GM18517 (cell line): ENCODE measurements around the gene RARRES1.
"Not testable (repeated sequence)": the region's sequence is repeated elsewhere in the genome, so short reads cannot be mapped to it uniquely, and the experiment has no call there.

ENCODE experiments used
- ATAC-seq: cut with Tn5 transposase; IDR thresholded peaks from one replicate; pipeline ENCODE4 v1.9.1; 2021; ENCODE audit warnings: mild to moderate bottlenecking, moderate library complexity; ENCODE audit not compliant: unreplicated experiment

RARRES1 gene

DNA sequence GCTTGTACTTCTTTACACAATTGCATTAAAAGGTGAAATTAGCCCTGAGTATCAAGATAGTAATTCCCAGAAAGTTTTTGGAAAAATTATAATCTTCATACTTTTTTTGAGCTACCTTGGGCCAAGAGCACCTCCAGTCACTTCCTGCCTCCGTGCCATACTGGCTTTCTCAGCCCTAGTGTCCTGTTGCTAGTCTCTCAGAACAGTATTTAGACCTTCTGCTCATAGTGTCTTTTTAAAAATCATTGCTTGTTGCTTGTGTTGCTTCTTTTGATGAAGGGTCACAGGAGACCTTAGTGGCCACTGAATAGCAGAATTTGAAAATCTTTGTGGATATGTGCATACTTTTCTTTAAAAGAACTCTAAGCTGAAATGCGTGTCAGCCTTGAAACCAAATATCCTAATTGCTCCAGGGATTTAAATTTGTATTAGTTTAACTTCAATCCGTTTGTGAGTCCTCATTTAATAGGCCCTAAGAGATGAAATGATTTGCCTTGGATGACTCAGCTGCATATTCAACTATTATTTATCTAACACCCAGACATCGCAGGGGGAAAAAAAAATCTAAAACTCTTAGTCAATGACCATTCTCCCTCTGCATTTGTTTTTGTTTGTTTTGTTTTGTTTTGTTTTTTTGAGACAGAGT is 30.7 kb downstream of the RARRES1 start:
- no peak for ATAC-seq

DNA sequence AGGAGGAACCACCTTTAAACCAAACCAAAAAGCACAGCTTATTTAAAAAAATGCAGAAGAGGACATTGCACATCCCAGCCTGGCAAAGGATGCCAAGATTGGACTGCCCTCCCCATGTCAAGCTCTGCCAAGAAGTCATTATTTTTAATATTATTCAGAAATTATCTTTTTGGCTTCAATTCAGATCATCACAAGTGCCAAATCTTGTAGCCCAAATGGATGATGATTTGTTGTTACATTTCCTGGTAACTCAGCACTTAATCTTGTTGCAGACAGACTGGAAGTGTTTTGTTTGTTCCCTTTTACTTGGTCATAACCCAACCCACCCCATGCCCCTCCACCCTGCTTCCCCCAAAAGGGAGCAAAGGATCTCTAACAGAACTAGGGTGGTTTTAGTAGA is 31.7 kb downstream of the RARRES1 start:
- ATAC-seq = no peak

DNA sequence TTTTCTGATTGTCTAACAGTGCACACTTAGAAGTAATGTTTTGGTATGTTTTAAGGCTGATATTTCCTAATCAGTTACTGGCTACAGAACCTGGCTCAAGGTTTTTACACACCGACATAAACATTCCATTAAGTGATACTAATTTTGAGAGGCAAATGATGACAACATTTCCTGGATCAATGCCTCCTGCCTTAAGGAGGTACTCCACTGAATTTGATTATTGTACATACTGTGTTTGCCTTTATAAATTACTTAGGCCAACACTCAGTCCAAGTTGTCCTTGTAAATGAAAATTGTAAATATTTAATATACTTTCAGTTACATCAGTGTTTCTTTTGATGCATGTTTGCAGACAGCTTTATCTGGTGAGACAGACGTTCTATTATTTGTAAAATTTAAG is 35.6 kb downstream of the RARRES1 start:
- no peak for ATAC-seq

DNA sequence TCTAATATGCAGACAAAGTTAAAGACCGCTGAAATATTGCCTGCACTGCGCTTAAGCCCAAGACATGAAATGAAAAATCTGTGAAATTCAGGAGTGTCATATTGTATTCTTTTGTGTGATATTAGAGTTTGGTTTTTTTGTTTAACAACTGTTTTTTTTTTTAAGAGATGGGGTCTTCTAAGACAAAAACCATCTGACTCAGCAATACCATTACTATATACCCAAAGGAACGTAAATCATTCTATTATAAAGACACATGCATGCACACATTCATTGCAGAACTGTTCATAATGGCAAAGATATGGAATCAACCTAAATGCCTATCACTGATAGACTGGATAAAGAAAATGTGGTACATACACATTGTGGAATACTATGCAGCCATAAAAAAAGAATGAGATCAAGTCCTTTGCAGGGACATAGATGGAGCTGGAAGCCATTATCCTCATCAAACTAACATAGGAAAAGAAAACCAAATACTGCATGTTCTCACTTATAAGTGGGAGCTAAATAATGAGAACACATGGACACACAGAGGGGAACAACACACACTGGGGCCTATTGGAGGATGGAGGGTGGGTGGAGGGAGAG is 38.3 kb downstream of the RARRES1 start:
- not testable (repeated sequence) for ATAC-seq

- no peak for ATAC-seq
Observed at GRCh38 chr3:158685159-158685558, 47.1 kb downstream of the RARRES1 start.

DNA sequence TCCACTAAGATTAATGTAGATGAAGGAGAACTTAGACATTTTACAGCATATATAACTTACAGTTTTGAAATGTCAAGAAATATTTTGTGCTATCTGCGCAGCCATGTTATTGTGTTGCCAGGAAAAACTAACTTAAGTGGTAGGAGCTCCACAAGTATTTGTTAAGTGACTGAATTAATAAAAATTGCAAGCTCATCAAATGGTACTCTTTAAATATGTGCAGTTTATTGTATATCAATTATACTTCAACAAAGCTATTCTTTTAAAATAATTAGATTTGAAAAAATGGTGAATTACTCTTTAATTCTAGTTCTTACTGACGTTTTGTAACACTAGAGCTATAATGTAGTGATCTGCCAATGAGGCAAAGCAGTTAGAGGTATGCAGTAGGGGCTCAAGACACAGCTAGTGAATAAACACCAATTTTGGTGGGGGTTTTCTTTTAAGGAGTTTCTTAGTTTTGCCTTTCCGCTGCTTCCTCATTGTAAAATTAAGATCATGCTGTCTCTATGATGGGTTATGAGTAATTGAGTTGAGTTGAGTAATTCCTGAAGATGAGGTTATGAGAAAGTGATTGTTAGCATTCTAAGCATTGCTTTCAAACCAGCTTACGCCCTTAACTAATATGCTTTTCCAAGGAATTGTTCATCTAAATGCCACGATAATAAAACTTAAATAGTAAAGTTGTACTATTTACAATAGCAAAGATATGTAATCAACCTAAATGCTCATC is 48.9 kb downstream of the RARRES1 start:
- ATAC-seq = no peak

DNA sequence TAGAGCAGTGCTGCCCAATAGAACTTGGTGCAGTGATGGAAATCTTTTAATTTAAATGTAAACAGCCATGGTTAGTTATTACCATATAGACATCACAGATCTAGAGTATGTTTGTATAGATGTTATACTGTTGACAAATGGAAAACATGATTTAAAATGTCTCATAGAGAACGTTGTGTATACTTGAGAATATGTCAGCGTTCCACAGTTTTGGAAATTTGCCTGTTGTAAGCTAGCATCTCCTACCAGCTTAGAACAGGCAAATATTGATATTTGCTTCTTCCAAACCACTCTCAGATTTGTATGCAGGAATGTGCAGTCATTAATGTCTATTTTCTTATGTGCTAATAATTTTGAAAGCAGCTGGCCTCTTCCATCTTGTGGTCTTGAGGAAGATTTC is 51.4 kb downstream of the RARRES1 start:
- no peak for ATAC-seq

DNA sequence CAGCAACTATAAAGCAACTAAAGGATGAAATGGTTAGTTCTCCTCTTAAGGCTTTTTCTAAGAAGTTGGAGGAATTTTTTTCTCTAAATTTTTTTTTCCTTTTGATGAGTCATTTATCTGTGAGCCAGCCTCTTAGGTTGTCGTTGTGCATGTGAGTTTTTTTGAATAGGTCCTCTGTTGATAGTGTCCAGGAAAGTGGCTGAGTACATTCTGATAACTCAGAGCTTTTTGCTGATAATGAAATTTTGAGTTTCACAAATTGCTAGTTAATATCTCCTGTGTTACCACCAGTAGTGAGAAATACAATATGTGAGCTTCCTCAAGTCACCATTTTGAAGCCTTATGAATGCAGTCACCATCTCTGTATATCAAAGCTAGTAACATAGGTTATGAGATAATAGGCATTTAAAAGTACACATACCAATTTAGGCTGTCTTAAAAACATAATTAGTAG is 52.7 kb downstream of the RARRES1 start:
- no peak for ATAC-seq

DNA sequence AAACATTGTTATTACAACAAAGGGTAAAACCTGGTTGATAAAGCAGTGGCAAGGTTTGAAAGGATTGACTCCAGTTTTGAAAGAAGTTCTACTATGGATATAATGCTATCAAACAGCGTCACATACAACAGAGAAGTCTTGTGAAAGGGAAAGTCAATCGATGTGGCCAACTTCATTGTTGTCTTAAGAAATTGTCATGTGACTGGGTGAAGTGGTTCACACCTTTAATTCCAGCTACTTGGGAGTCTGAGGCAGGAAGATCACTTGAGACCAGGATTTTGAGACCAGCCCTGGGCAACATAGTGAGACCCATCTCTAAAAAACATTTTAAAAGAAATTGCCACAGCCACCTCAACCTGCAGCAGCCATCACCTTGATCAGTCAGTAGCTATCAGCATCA is 53.6 kb downstream of the RARRES1 start:
- no peak for ATAC-seq

DNA sequence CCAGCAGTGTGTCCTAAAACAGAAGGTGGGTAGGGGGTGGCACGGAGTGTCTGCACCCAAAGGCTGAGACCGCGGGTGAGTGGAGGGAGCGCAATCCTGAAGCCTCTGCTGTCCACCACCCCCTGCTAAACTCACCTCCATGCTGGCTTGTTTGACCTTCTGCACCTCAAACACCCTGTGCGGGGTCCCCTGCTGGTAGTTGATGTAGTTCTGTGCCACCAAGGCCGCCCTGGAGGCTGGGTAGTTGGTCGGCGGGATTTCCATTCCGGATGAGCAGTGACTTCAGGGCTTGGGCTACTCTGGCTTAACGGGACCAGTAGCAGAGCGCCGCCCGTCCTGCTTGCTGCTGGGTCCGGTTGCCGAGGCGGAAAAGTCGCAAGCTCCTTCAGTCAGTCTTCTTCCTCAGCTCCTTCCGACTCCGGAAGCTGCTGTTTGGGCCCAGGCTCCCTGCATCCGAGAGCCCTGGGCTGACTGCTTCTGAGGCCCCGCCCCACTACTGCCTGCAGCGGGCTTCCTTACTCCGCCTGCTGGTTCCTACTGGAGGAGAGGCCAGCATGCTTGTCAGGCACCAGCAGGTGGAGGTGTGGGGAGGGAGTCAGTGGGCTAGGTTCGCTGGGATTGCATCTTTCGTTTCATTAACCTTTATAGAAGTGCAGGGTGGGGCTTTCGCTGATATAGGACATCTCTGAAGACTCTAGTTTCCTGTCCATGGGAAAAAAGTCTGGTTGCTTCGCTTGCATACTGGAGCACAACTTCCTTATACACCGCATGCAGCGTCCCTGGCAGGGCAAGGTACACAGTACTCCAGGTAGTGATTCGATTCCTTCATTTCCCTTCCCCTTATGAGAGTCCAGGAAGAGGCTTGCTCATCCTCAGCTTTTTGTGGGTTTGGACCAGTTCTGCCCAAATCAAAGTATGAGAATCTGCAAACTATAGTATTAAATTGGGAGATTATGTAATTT is 59.8 kb downstream of the RARRES1 start, which contains the start of gene LXN:
LXN (minus strand) TSS at position 434 of the 962 bp plus-strand sequence; CDS start at position 264, 170 bp downstream.
- ATAC-seq = peak; percentile 99

DNA sequence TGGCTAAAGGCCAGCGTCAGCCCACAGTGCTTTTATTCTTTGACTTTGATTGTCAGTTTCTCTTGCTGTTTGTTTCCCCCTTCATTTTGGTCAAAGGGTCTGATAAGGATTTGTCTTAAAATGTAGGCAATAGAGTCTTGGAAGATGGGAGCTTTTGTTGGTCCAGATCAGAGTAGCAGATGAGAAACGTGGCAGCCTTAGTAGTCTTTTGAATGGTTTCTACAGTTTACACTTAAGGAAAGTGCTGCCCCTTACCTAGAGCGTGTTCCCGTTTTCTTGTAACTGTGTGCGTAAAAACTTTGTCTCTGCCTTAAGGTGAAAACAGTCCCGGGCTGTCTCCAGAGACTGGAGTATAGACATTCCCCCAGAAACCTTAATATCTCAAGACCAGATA is 60.4 kb downstream of the RARRES1 start:
- no peak for ATAC-seq

DNA sequence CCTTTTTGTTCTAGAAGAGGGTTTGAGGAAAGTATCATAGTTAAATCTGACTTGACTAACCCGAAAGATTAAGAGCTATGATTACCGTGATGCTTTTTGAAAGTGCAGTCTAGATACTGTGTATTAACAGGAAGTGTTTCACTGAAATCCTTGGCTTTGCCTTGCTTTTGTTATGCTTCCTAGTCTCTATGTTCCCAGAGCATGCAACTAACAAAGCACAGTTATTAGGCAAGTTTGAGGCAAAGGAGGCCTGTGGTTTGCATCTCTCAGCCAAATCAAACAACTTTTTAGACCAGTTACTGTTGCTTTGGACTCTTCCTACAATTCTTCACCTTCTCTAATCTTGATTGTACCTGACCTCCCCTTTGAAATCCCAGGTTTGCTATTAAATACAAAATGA is 63.8 kb downstream of the RARRES1 start:
- no peak for ATAC-seq

DNA sequence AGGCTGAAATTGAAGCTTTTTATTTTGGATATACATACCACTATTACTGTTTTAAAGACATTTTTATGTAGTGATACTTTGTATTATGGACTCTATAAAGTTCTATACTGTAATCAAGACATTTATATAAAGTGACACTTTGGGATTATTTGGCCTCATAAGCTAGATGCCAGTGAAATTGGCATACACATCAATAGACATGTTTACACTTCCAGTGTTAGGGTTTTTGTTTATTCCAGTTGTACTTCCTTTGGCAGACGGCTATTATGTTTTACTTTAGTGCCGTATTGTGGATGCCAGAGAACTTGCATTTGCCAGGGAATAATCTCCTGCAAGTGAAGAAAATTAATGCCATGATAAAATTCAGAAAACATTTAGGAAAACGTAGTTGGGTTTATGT is 65.8 kb downstream of the RARRES1 start:
- no peak for ATAC-seq

DNA sequence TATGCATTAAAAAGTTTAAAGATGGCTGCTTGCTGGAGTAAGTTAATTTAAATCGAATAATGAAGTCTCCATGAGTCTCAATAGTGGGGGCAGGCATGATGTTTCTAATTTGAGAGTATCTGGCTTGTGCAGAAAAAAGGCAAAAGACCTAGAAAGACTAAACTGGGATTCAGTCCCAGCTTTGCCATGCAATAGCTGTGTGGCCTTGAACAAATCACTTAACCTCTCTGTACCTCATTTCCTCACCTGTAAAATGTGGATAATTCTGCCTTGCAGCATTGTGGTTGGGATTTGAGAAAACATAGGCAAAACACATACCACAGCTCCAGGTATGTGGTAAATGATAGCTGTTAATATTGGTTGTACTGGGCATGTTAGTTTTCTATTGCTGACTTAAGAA is 68.4 kb downstream of the RARRES1 start:
- ATAC-seq = no peak

- ATAC-seq = no peak
Observed at GRCh38 chr3:158663246-158663645, 69.0 kb downstream of the RARRES1 start.

DNA sequence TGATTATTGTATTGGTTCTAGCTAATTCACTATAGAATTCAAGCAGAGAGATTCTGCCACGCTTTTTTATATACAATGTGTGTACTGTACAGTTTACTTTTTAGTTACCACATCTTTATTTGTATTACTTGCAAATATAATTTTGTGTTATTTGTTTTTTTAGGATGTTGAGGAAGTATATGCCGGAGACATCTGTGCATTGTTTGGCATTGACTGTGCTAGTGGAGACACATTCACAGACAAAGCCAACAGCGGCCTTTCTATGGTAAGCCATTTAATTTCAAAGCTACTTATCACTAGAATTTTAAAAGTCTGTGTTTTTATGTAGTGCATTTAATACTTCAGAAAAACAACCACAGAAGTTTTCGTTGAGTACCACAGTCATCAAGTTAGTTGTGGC is 71.5 kb downstream of the RARRES1 start:
- ATAC-seq = no peak

DNA sequence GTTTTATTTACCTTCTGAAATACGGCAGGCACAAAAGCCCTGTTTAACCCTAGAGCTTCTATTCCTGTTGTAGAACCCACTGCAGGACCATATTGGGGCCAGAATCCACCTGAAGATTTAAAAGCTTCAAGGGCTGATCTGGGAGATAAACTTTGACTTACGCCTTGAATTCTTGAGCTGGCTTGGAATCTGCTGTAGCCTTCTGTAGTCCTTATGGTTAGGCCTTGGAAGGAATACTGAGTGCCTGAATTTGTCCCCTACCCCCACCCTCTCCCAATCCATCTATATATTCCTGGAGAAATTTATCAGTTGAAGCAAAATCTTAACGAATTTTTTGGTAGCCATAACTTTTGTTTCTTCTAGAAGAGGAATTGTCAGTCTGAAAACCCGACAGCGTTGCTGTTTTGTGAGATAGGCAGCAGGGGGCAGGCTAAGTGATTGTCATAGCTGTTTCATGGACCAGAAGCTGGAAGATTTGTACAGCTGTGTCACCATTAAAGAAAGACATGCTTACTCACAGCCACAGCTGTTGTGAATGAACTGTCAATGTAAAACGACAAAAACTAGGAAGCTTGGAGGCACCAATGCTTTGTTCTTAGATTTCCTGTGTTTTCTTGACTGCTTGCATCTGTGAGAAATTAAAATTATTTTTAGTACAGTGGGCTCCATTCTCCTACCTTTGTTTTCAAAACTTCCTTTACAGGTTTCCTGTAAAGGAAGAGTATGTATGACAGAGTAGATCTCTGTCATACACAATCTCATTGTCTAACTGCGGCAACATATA is 72.6 kb downstream of the RARRES1 start:
- peak; percentile 93 for ATAC-seq

DNA sequence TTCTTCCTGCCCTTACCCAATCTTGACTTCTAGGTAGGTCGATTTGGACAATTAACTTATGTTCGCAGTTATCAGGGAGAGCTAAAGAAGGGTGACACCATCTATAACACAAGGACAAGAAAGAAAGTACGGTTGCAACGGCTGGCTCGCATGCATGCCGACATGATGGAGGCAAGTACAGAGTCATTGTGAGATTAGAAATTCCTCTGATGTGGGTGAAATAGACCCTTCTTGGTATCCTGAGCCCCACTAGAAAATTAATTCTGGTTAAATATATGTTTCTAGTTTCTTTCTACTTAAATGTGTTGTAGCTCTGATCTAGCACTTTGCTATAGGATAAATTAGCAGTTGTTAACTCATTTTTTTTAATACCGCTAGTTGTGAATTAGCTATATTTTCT is 73.4 kb downstream of the RARRES1 start:
- no peak for ATAC-seq

GRCh38 chr3:158652463-158652862 is 79.8 kb downstream of the RARRES1 start:
- no peak for ATAC-seq

DNA sequence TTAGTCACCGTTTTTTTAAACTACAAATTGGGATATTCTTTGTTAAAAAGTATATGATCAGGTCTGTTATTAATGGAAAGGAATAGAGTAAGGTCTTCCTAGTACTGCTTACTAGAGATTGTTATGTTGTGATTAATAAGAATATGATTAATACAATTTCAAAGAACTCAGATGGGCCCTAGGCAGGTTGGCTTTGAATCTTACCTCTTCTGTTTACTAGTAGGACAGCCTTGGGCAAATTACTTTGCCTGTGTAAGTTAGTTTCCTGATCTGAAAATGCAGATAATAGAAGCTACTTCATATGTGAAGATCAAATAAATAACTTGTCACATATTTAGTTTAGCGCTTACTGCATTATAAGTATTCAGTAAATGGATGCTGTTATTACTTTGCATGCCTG is 81.1 kb downstream of the RARRES1 start:
- no peak for ATAC-seq
